GM06990 (cell line): Measurements from ENCODE around the gene JMY.
A peak's percentile ranks its signal among the peaks of the same experiment; 100 is the strongest.
"Not testable (repeated sequence)": the region's sequence is repeated elsewhere in the genome, so short reads cannot be mapped to it uniquely, and the experiment has no call there.

ENCODE experiments used
- DNase-seq: peaks from one replicate; pipeline ENCODE4 v3.0.0-alpha.2; 2011; ENCODE audit not compliant: insufficient read length; ENCODE audit errors: extremely low read depth
- H3K27me3 ChIP-seq: replicated peaks from 2 replicates; pipeline ENCODE4 v1.6.0; 2011; ENCODE audit warnings: low read length; ENCODE audit not compliant: control insufficient read depth, insufficient read depth
- H3K36me3 ChIP-seq: 2 replicates; pipeline ENCODE4 v1.5.1; 2011; ENCODE audit warnings: low read length; ENCODE audit not compliant: control insufficient read depth, insufficient read depth
- H3K4me3 ChIP-seq: replicated peaks from 2 replicates; pipeline ENCODE4 v1.5.1; 2011; ENCODE audit warnings: low read depth, mild to moderate bottlenecking, control low read depth, low read length
- CTCF ChIP-seq: IDR thresholded peaks from 2 replicates; pipeline ENCODE4 v1.5.1; 2011; ENCODE audit warnings: low read length, control low read depth, mild to moderate bottlenecking, inconsistent platforms; ENCODE audit not compliant: insufficient read depth, poor library complexity, severe bottlenecking

The JMY gene

GRCh38 chr5:79240561-79240960, 4.6 kb downstream of the JMY start:
- TF ChIP-seq CTCF: no peak
- no peak for DNase-seq
- H3K27me3 ChIP-seq: no peaks in the 10 kb centered on the region
- H3K4me3 ChIP-seq: no peak overlapping the region
- no peaks in the 10 kb centered on the region for H3K36me3 ChIP-seq

GRCh38 chr5:79241535-79241979, 5.6 kb downstream of the JMY start:
- H3K27me3 ChIP-seq: no peaks in the 10 kb centered on the region
- DNase-seq: no peak
- no peak for TF ChIP-seq CTCF
- H3K36me3 ChIP-seq: no peaks in the 10 kb centered on the region
- H3K4me3 ChIP-seq: no peak overlapping the region

GRCh38 chr5:79242242-79243039, 6.5 kb downstream of the JMY start:
- Histone ChIP-seq H3K4me3 (no peak overlapping the region), H3K27me3 (no peaks in the 10 kb centered on the region), H3K36me3 (no peaks in the 10 kb centered on the region)
- no peak for TF ChIP-seq CTCF
- no peak for DNase-seq

GRCh38 chr5:79243224-79243623, 7.3 kb downstream of the JMY start:
- no peak for DNase-seq
- no peak overlapping the region for H3K4me3 ChIP-seq
- no peaks in the 10 kb centered on the region for H3K36me3 ChIP-seq
- no peak for TF ChIP-seq CTCF
- no peaks in the 10 kb centered on the region for H3K27me3 ChIP-seq

- not testable (repeated sequence) for DNase-seq, H3K27me3 ChIP-seq, H3K36me3 ChIP-seq, H3K4me3 ChIP-seq
These were observed 18.1 kb downstream of the JMY start for GRCh38 chr5:79254067-79254466.

GRCh38 chr5:79255786-79256557, 20.0 kb downstream of the JMY start:
- H3K27me3 ChIP-seq: no peaks in the 10 kb centered on the region
- TF ChIP-seq CTCF: peak; percentile 79
- peak; percentile 33 for DNase-seq
- H3K4me3 ChIP-seq: no peak overlapping the region
- H3K36me3 ChIP-seq: no peaks in the 10 kb centered on the region; the same call in 1 of the 2 replicates
